HG03460 (cell line): ENCODE results near the gene WEE2.
"Not testable (repeated sequence)": the region's sequence is repeated elsewhere in the genome, so short reads cannot be mapped to it uniquely, and the experiment has no call there.

Source experiments
- ATAC-seq: cut with Tn5 transposase; IDR thresholded peaks from one replicate; pipeline ENCODE4 v1.9.1; 2021; ENCODE audit not compliant: unreplicated experiment

Gene WEE2

GRCh38 chr7:141689072-141689825, 18.9 kb upstream of the WEE2 start:
- ATAC-seq: not testable (repeated sequence)

DNA sequence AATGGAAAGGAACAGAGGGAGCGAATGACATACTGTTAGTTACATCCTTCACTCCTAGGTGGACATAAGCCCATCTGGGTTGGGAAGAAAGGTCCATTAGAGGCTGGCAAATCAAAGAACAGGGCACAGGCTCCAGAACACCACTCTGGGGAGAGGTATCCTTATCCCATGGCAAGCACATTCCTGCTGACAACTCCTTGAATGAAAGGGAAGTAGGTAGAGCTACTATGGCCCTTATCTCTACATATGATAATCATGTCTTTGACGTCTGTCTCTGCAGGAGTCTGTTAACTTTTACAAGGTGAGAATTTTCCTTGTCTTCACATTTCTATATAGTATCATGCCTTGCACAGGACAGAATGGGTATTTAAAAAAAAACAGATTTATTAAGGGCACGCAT, 16.6 kb upstream of the WEE2 start:
- no peak for ATAC-seq

GRCh38 chr7:141691961-141692360, 16.2 kb upstream of the WEE2 start:
- no peak for ATAC-seq

GRCh38 chr7:141693082-141693481, 15.1 kb upstream of the WEE2 start:
- ATAC-seq: no peak

- ATAC-seq: no peak
Observed at GRCh38 chr7:141695803-141696289, 12.3 kb upstream of the WEE2 start.

GRCh38 chr7:141696348-141696747, 11.8 kb upstream of the WEE2 start:
- no peak for ATAC-seq

GRCh38 chr7:141697211-141697871, 10.8 kb upstream of the WEE2 start:
- ATAC-seq: no peak

- no peak for ATAC-seq
Observed at GRCh38 chr7:141698247-141699015, 9.7 kb upstream of the WEE2 start.

- no peak for ATAC-seq
Observed at GRCh38 chr7:141699860-141700259, 8.3 kb upstream of the WEE2 start.

- ATAC-seq: no peak
Observed at GRCh38 chr7:141700296-141700847, 7.8 kb upstream of the WEE2 start.

- ATAC-seq: no peak
Observed at GRCh38 chr7:141700848-141701371, 7.2 kb upstream of the WEE2 start.

DNA sequence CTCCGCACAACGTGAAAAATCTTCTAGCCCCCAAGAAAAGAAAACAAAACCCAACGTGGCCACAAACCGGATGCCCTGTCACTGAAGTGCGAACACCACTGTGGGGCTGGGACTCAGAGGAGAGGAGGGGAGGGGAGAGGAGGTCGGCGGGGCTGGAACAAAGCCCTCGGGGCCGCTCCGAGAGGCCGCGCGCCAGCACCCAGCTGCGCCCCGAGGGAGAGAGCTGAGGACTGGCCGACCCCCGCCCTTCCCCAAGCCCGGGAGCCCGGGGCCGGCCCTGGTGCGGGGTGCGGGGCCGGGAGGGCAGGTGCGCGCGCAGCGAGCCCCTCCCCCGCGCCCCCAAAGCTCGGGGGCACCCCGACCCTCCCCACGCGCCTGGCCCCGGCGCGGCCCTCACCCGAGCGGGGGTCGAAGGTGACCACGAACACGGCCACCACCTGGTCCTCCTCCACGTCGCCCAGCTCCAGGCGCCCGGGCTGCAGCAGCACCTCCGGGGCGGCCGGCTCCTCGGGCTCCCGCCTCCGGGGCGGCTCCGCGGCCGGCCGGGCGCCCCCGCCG, 6.6 kb upstream of the WEE2 start:
- ATAC-seq: peak; percentile 82

- ATAC-seq: peak; percentile 69
Observed at GRCh38 chr7:141702047-141702567, 6.0 kb upstream of the WEE2 start, which contains the start of gene DENND11. DENND11 (minus strand) TSS chr7:141702166; CDS start chr7:141702153, 13 bp downstream.

DNA sequence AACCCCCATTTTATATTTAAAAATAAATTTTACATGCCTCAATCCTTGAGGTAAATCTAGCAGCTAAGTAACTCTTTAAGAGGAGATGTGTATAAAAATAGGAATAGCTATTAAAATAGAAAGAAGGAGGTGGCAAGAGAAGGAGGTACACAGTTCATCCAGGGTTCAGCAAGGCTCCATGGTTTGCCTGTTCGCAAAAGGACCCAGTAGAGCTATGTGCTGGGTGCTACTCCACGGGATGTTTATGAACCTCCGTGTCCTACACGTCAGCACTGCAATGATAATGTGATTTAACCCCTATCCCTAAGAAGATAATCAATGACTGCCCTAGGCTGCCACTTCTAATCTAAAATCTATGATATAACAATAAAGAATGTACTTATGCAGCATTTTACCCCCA, 5.3 kb upstream of the WEE2 start:
- no peak for ATAC-seq

- no peak for ATAC-seq
Observed at GRCh38 chr7:141704112-141704511, 4.0 kb upstream of the WEE2 start.

- no peak for ATAC-seq
Observed at GRCh38 chr7:141704741-141705140, 3.4 kb upstream of the WEE2 start.

DNA sequence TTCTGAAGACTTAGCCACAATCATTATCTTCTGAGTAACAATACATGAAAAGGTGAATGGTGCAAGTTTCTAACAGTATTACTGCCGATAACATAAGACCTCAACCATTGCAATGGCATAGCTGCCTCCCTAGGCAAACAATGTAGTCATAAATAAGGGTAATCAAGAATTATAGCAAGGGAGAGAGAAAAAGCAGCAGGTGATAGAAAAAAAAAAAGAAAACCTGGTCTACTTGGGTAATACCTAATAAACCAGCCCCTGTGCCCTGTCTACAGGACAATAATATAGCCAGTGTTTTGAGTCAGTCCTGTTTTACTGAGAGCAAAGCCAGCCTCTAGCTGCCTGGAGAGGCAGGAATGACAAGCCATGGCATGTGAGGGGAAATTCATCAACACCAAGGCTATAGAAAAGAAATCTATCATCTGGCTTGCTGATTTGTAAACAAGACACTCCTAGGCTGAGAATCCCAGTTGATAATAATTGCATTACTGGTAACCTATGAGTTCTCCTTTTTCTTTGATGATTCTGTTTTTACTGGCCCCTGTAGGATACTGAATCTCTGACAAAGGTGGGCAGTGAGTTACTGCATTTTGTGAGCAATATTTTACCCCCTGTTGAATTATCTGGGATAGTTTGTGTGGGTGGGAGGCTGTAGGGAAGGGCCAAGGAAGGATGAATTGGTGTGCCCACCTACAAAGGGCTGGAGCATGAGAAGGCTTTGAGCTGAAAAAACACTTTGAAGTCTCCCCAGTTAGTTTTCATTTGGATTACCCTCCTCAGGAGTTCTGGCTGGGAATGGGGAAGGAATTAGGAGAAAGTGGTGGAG, 1.7 kb upstream of the WEE2 start:
- no peak for ATAC-seq

GRCh38 chr7:141709318-141709717, 1.2 kb downstream of the WEE2 start:
- ATAC-seq: no peak

DNA sequence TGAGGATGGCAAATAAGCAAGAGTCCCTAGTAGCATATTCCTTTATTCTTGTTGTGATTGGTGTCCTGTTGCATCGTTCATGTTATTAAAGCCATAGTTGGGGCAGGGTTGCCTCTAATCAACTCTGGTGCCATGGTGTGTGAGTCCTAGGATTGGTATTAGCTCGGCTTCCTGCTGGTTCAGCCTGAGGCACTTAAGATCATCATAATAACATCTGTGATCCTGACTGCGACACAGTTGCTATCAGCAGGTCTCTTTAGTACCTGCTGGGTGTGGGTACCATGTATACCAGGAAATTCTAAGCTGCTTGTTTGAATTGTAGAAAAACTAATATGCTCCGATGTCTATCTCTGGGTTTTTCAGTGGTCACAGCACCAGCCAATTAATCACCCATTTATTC, 1.6 kb downstream of the WEE2 start:
- no peak for ATAC-seq

DNA sequence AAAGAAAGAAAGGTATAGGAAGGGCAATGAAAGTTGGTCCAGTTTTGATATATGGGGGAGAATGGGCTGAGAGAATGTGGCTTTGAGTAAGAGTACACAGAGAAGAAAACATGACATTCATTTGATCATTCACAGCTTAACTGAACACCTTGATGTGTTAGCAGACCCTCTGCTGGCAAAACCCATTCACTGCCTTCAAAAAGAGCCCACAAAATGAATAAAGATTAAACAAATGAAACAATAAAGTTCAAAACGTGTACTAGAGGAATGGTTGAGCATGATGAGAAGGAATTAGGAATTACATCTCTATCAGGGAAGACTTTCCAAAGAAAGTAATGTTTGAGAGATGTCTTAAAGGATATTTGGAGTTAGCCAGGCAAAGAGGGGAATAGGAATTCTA, 2.1 kb downstream of the WEE2 start:
- no peak for ATAC-seq
